Measurements from ENCODE around the gene KLK11.

Gene KLK11

DNA sequence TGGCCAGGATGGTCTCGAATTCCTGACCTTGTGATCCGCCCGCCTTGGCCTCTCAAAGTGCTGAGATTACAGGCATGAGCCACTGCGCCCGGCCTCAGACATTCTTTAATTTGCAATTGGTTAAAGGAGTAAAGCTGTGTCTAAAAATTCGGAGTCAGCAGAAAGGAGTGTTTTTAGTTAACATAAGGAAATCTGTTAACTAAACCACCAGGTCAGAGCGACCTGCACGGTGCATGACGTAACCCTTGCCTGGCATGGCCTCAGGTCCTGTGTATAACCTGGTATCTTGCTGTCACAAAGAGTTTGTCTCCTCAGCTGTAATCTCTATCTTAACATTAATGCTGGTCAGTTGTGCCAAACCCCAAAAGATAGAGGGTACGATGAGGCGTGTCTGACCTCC, 17.9 kb upstream of the KLK11 start:
- H2AFZ ChIP-seq (ENCODE audit: low read depth, low read length), result no peak overlapping the region
- H3K27ac ChIP-seq (ENCODE audit: low read length), result no peak overlapping the region
- no peaks in the 10 kb centered on the region for H3K9me3 ChIP-seq (ENCODE audit: insufficient read depth, low read length, severe bottlenecking)
- H4K20me1 ChIP-seq (ENCODE audit: insufficient read depth, low read length), result no peaks in the 10 kb centered on the region
- H3K4me1 ChIP-seq (ENCODE audit: insufficient read depth, low read length), result no peaks in the 10 kb centered on the region
- DNase-seq (no peak), ATAC-seq (ENCODE audit: insufficient read depth, low read depth) (no peak)
- H3K36me3 ChIP-seq (ENCODE audit: insufficient read depth, low read length), result no peaks in the 10 kb centered on the region
- no peaks in the 10 kb centered on the region for H3K27me3 ChIP-seq (ENCODE audit: insufficient read depth, low read length, poor library complexity)
- no peak for TF ChIP-seq EZH2 (IDR thresholded peaks at IDR 0.05; ENCODE audit: borderline replicate concordance, low read depth, low read length, severe bottlenecking)
- TF ChIP-seq, protein P1, sequence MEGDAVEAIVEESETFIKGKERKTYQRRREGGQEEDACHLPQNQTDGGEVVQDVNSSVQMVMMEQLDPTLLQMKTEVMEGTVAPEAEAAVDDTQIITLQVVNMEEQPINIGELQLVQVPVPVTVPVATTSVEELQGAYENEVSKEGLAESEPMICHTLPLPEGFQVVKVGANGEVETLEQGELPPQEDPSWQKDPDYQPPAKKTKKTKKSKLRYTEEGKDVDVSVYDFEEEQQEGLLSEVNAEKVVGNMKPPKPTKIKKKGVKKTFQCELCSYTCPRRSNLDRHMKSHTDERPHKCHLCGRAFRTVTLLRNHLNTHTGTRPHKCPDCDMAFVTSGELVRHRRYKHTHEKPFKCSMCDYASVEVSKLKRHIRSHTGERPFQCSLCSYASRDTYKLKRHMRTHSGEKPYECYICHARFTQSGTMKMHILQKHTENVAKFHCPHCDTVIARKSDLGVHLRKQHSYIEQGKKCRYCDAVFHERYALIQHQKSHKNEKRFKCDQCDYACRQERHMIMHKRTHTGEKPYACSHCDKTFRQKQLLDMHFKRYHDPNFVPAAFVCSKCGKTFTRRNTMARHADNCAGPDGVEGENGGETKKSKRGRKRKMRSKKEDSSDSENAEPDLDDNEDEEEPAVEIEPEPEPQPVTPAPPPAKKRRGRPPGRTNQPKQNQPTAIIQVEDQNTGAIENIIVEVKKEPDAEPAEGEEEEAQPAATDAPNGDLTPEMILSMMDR (IDR thresholded peaks at IDR 0.05; ENCODE audit: borderline replicate concordance, extremely low read depth, low read length, poor library complexity, severe bottlenecking), result no peak
- no peak overlapping the region for H3K9ac ChIP-seq (ENCODE audit: low read depth, low read length)
- H3K4me3 ChIP-seq (ENCODE audit: low read depth in 1 of 2, low read length in 2 of 2), result no peak overlapping the region
- no peak overlapping the region for H3K4me2 ChIP-seq (ENCODE audit: insufficient read depth, low read length)
- H3K79me2 ChIP-seq (ENCODE audit: insufficient read depth, low read length), result no peaks in the 10 kb centered on the region

DNA sequence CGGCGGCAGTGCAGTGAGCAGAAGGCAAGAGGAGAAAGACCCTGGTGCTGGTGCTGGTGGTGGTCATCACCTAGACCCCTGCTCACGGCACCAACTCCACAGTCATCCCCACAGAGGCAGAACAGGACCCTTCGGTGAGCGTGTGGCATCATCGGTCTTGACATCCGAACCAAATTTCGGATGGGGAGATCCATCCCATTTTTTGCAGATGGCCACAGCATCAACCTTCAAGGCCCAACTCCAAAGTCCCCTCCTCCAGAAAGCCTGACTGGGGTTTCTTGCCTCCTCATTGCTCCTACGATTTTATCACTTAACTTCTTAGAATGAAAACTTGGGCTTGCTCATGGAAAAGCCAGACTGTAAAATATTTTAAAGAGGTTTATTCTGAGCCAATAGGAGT, 17.1 kb upstream of the KLK11 start:
- H3K9ac ChIP-seq (ENCODE audit: low read depth, low read length), result no peak overlapping the region
- H3K4me1 ChIP-seq (ENCODE audit: insufficient read depth, low read length), result no peaks in the 10 kb centered on the region
- no peaks in the 10 kb centered on the region for H4K20me1 ChIP-seq (ENCODE audit: insufficient read depth, low read length)
- TF ChIP-seq EZH2 (IDR thresholded peaks at IDR 0.05; ENCODE audit: borderline replicate concordance, low read depth, low read length, severe bottlenecking), result no peak
- TF ChIP-seq, protein P1 (IDR thresholded peaks at IDR 0.05; ENCODE audit: borderline replicate concordance, extremely low read depth, low read length, poor library complexity, severe bottlenecking), result no peak
- DNase-seq (no peak), ATAC-seq (ENCODE audit: insufficient read depth, low read depth) (no peak)
- H3K27ac ChIP-seq (ENCODE audit: low read length), result no peak overlapping the region
- H3K79me2 ChIP-seq (ENCODE audit: insufficient read depth, low read length), result no peaks in the 10 kb centered on the region
- H3K4me3 ChIP-seq (ENCODE audit: low read depth in 1 of 2, low read length in 2 of 2), result no peak overlapping the region
- H3K9me3 ChIP-seq (ENCODE audit: insufficient read depth, low read length, severe bottlenecking), result no peaks in the 10 kb centered on the region
- H2AFZ ChIP-seq (ENCODE audit: low read depth, low read length), result no peak overlapping the region
- H3K27me3 ChIP-seq (ENCODE audit: insufficient read depth, low read length, poor library complexity), result no peaks in the 10 kb centered on the region
- no peaks in the 10 kb centered on the region for H3K36me3 ChIP-seq (ENCODE audit: insufficient read depth, low read length)
- H3K4me2 ChIP-seq (ENCODE audit: insufficient read depth, low read length), result no peak overlapping the region

DNA sequence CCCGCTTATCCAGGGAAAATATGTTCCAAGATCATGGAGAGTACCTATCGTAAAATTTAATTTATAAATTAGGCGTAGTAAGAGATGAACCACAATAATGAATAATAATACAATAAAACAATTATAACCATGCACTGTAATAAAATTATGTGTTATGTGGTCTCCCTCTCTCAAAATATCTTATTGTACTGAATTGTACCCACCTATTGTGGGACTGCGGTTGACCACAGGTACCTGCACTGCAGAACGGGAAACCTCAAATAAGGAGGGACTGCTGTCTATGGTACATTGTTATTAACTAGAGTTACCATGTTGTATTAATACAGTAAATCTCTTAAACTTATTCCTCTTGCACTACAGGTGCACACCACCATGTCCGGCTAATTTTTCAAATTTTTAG, 13.7 kb upstream of the KLK11 start:
- no peaks in the 10 kb centered on the region for H3K79me2 ChIP-seq (ENCODE audit: insufficient read depth, low read length)
- no peaks in the 10 kb centered on the region for H3K4me1 ChIP-seq (ENCODE audit: insufficient read depth, low read length)
- no peak overlapping the region for H3K4me2 ChIP-seq (ENCODE audit: insufficient read depth, low read length)
- DNase-seq, result no peak
- no peaks in the 10 kb centered on the region for H4K20me1 ChIP-seq (ENCODE audit: insufficient read depth, low read length)
- no peak for ATAC-seq (ENCODE audit: insufficient read depth, low read depth)
- H3K4me3 ChIP-seq (ENCODE audit: low read depth in 1 of 2, low read length in 2 of 2), result no peak overlapping the region
- no peaks in the 10 kb centered on the region for H3K27me3 ChIP-seq (ENCODE audit: insufficient read depth, low read length, poor library complexity)
- no peaks in the 10 kb centered on the region for H3K9me3 ChIP-seq (ENCODE audit: insufficient read depth, low read length, severe bottlenecking)
- H3K27ac ChIP-seq (ENCODE audit: low read length), result no peak overlapping the region
- no peaks in the 10 kb centered on the region for H3K36me3 ChIP-seq (ENCODE audit: insufficient read depth, low read length)
- H3K9ac ChIP-seq (ENCODE audit: low read depth, low read length), result no peak overlapping the region
- TF ChIP-seq EZH2 (IDR thresholded peaks at IDR 0.05; ENCODE audit: borderline replicate concordance, low read depth, low read length, severe bottlenecking), result no peak
- TF ChIP-seq, protein P1 (IDR thresholded peaks at IDR 0.05; ENCODE audit: borderline replicate concordance, extremely low read depth, low read length, poor library complexity, severe bottlenecking), result no peak
- no peak overlapping the region for H2AFZ ChIP-seq (ENCODE audit: low read depth, low read length)

DNA sequence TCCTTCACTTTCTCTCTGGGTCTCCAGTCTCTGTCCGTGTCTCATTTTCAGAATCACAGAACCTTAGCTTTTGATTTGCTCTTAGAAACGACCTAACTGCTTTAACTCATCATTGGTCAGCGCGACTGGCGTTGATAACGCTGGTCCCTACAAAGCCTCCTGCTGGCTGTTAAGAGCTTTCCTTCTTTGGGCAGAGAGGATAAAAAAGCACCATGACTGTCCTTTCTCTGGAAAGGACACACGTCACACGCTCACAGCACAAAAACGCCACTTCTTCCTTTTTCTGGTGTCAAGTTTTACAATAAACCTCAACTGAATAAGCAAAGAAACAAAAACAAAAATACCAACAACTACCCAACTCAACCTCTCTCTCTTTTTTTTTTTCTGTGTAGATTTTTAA, 10.1 kb upstream of the KLK11 start:
- no peak overlapping the region for H3K4me3 ChIP-seq (ENCODE audit: low read depth in 1 of 2, low read length in 2 of 2)
- no peak overlapping the region for H3K9ac ChIP-seq (ENCODE audit: low read depth, low read length)
- no peak for DNase-seq
- H3K36me3 ChIP-seq (ENCODE audit: insufficient read depth, low read length), result no peaks in the 10 kb centered on the region
- ATAC-seq (ENCODE audit: insufficient read depth, low read depth), result no peak
- no peaks in the 10 kb centered on the region for H3K79me2 ChIP-seq (ENCODE audit: insufficient read depth, low read length)
- H3K27me3 ChIP-seq (ENCODE audit: insufficient read depth, low read length, poor library complexity), result no peaks in the 10 kb centered on the region
- no peaks in the 10 kb centered on the region for H3K4me1 ChIP-seq (ENCODE audit: insufficient read depth, low read length)
- no peaks in the 10 kb centered on the region for H3K9me3 ChIP-seq (ENCODE audit: insufficient read depth, low read length, severe bottlenecking)
- TF ChIP-seq, protein P1 (IDR thresholded peaks at IDR 0.05; ENCODE audit: borderline replicate concordance, extremely low read depth, low read length, poor library complexity, severe bottlenecking), result no peak
- no peak for TF ChIP-seq EZH2 (IDR thresholded peaks at IDR 0.05; ENCODE audit: borderline replicate concordance, low read depth, low read length, severe bottlenecking)
- no peak overlapping the region for H3K4me2 ChIP-seq (ENCODE audit: insufficient read depth, low read length)
- H4K20me1 ChIP-seq (ENCODE audit: insufficient read depth, low read length), result no peaks in the 10 kb centered on the region
- no peak overlapping the region for H3K27ac ChIP-seq (ENCODE audit: low read length)
- H2AFZ ChIP-seq (ENCODE audit: low read depth, low read length), result no peak overlapping the region
